Fibroblast of lung (primary cell): ENCODE results near the gene STEAP1B. TPM values are rescaled to one million over a fixed set of nuclear protein-coding genes. Genes with fewer than 3 reads are reported as not detected.

Experiments used
- DNase-seq, 2 donors: peaks; one replicate each; pipeline versions ENCODE4 v3.0.0 to v3.0.0-alpha.2; 2010; ENCODE audit warnings: low read depth in 2 of 2
- H2AFZ ChIP-seq: 2 replicates; pipeline ENCODE4 v1.5.1; 2012; ENCODE audit warnings: low read length, control low read depth, inconsistent platforms
- H3K27ac ChIP-seq: 2 replicates; pipeline ENCODE4 v1.5.1; 2011; ENCODE audit warnings: low read length, control low read depth; ENCODE audit not compliant: insufficient read depth
- H3K27me3 ChIP-seq: 2 replicates; pipeline ENCODE4 v1.5.1; 2011; ENCODE audit warnings: mild to moderate bottlenecking, low read length; ENCODE audit not compliant: control insufficient read depth, insufficient read depth
- H3K36me3 ChIP-seq: 2 replicates; pipeline ENCODE4 v1.5.1; 2011; ENCODE audit warnings: low read length; ENCODE audit not compliant: control insufficient read depth, insufficient read depth
- H3K4me1 ChIP-seq: 2 replicates; pipeline ENCODE4 v1.5.1; 2011; ENCODE audit warnings: low read length; ENCODE audit not compliant: control insufficient read depth, insufficient read depth; ENCODE audit errors: extremely low read depth
- H3K4me2 ChIP-seq: 2 replicates; pipeline ENCODE4 v1.5.1; 2011; ENCODE audit warnings: low read length, control low read depth; ENCODE audit not compliant: insufficient read depth; ENCODE audit errors: extremely low read depth
- H3K4me3 ChIP-seq, 4 experiments: fragments of 200-600 bp in 1 of 4; sonication (generic) in 1 of 4; replicated peaks in 1 of 4; 2 replicates each; pipeline ENCODE4 v1.5.1; 2011 to 2016; ENCODE audit warnings: low read length in 4 of 4, low read depth in 3 of 4, mild to moderate bottlenecking in 3 of 4, control low read depth in 2 of 4, inconsistent platforms in 1 of 4, mixed read lengths in 1 of 4; ENCODE audit not compliant: insufficient read depth in 1 of 4; ENCODE audit errors: control extremely low read depth in 1 of 4
- H3K79me2 ChIP-seq: 2 replicates; pipeline ENCODE4 v1.5.1; 2012; ENCODE audit warnings: mild to moderate bottlenecking, low read length, inconsistent platforms; ENCODE audit not compliant: control insufficient read depth, insufficient read depth
- H3K9ac ChIP-seq: 2 replicates; pipeline ENCODE4 v1.5.1; 2011; ENCODE audit warnings: mild to moderate bottlenecking, low read length, control low read depth; ENCODE audit not compliant: insufficient read depth
- H3K9me3 ChIP-seq: 2 replicates; pipeline ENCODE4 v1.5.1; 2012; ENCODE audit warnings: low read depth, low read length; ENCODE audit not compliant: control insufficient read depth, insufficient read depth
- H4K20me1 ChIP-seq: 2 replicates; pipeline ENCODE4 v1.5.1; 2011; ENCODE audit warnings: low read length; ENCODE audit not compliant: control insufficient read depth, insufficient read depth; ENCODE audit errors: extremely low read depth
- EZH2 ChIP-seq: IDR thresholded peaks from 2 replicates; pipeline ENCODE4 v1.5.1; 2012; ENCODE audit warnings: low read length, control low read depth, mild to moderate bottlenecking; ENCODE audit errors: missing control alignments
- polyA plus RNA-seq, 2 donors: library from polyadenylated mRNA; depleted of rRNA in 1 of 2; stranded (reverse) in 1 of 2; unstranded in 1 of 2; fragments of >200 nt; gene quantifications; 2 replicates each; pipeline ENCODE4 v1.2.1, GENCODE V29; 2011 to 2012; ENCODE audit warnings: missing spikeins in 1 of 2
- total RNA-seq: library from RNA; depleted of rRNA; stranded (reverse); fragments of >200 nt; gene quantifications from 2 replicates; pipeline ENCODE4 v1.2.1, GENCODE V29; 2014
- TF ChIP-seq, protein P1 (sequence below), 2 donors: IDR thresholded peaks in 1 of 2; conservative IDR thresholded peaks in 1 of 2; 1 replicate in 1 of 2; 2 replicates in 1 of 2; pipeline ENCODE4 v1.5.1; 2011 to 2012; ENCODE audit warnings: low read length in 2 of 2, control low read depth in 1 of 2, inconsistent platforms in 1 of 2, low read depth in 1 of 2, mild to moderate bottlenecking in 1 of 2

STEAP1B gene
- total and polyA plus RNA-seq, 2 donors (not counting 1 experiment from before 2014, with no cell fraction given), result 11.4 to 14.7 TPM

DNA sequence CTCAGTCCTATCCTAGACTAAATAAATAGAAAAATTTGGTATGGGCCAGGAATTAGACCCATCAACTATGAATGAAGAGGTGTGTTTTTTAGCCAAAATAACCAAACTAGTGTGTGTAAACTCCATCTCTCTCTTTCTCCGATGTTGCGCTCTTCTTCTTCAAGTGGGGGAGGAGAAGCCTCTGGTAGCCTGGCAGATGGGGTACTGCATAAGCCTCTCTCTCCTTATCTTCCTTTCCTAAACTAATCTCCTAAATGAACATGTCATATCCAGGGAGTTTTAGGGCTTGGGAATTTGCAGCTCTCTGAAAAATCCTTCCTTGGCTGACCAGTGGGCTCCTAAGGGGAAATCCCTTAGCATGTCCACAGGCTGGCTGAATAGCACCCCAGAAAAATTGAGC, 86.8 kb downstream of the STEAP1B start:
- H3K4me2 ChIP-seq, result no peak overlapping the region
- H3K36me3 ChIP-seq, result no peaks in the 10 kb centered on the region
- no peaks in the 10 kb centered on the region for H3K79me2 ChIP-seq
- no peak for DNase-seq
- no peaks in the 10 kb centered on the region for H3K27me3 ChIP-seq
- no peak overlapping the region for H3K4me3 ChIP-seq
- H2AFZ ChIP-seq, result no peak overlapping the region
- no peak overlapping the region for H3K9ac ChIP-seq
- no peaks in the 10 kb centered on the region for H3K9me3 ChIP-seq
- no peaks in the 10 kb centered on the region for H3K4me1 ChIP-seq
- TF ChIP-seq, protein P1, sequence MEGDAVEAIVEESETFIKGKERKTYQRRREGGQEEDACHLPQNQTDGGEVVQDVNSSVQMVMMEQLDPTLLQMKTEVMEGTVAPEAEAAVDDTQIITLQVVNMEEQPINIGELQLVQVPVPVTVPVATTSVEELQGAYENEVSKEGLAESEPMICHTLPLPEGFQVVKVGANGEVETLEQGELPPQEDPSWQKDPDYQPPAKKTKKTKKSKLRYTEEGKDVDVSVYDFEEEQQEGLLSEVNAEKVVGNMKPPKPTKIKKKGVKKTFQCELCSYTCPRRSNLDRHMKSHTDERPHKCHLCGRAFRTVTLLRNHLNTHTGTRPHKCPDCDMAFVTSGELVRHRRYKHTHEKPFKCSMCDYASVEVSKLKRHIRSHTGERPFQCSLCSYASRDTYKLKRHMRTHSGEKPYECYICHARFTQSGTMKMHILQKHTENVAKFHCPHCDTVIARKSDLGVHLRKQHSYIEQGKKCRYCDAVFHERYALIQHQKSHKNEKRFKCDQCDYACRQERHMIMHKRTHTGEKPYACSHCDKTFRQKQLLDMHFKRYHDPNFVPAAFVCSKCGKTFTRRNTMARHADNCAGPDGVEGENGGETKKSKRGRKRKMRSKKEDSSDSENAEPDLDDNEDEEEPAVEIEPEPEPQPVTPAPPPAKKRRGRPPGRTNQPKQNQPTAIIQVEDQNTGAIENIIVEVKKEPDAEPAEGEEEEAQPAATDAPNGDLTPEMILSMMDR (conservative IDR thresholded peaks at IDR 0.05 in 1 of 2, IDR thresholded peaks at IDR 0.05 in 1 of 2; ENCODE audit: low read depth in 1 of 2, low read length in 2 of 2), result no peak
- no peak for TF ChIP-seq EZH2
- no peak overlapping the region for H3K27ac ChIP-seq
- H4K20me1 ChIP-seq, result no peaks in the 10 kb centered on the region

GRCh38 chr7:22411977-22412693, 87.9 kb downstream of the STEAP1B start:
- no peak overlapping the region for H3K9ac ChIP-seq
- TF ChIP-seq EZH2, result no peak
- TF ChIP-seq, protein P1 (conservative IDR thresholded peaks at IDR 0.05 in 1 of 2, IDR thresholded peaks at IDR 0.05 in 1 of 2; ENCODE audit: low read depth in 1 of 2, low read length in 2 of 2), result no peak

GRCh38 chr7:22406715-22407114, 93.3 kb downstream of the STEAP1B start:
- no peaks in the 10 kb centered on the region for H4K20me1 ChIP-seq
- no peak overlapping the region for H3K4me3 ChIP-seq
- no peak overlapping the region for H3K4me2 ChIP-seq

More at GRCh38 chr7:22411977-22412693, 87.9 kb downstream of the STEAP1B start:
- no peak overlapping the region for H3K27ac ChIP-seq
- H3K4me1 ChIP-seq, result no peaks in the 10 kb centered on the region
- no peaks in the 10 kb centered on the region for H4K20me1 ChIP-seq
- H3K4me2 ChIP-seq, result no peak overlapping the region
- no peak overlapping the region for H3K4me3 ChIP-seq
- no peaks in the 10 kb centered on the region for H3K9me3 ChIP-seq
- no peak overlapping the region for H2AFZ ChIP-seq
- no peaks in the 10 kb centered on the region for H3K27me3 ChIP-seq
- no peaks in the 10 kb centered on the region for H3K79me2 ChIP-seq
- no peak for DNase-seq
- H3K36me3 ChIP-seq, result no peaks in the 10 kb centered on the region

More at GRCh38 chr7:22406715-22407114, 93.3 kb downstream of the STEAP1B start:
- no peak overlapping the region for H2AFZ ChIP-seq
- no peak overlapping the region for H3K27ac ChIP-seq
- H3K9ac ChIP-seq, result no peak overlapping the region
- TF ChIP-seq, protein P1 (conservative IDR thresholded peaks at IDR 0.05 in 1 of 2, IDR thresholded peaks at IDR 0.05 in 1 of 2; ENCODE audit: low read depth in 1 of 2, low read length in 2 of 2), result no peak
- TF ChIP-seq EZH2, result no peak
- H3K4me1 ChIP-seq, result no peaks in the 10 kb centered on the region
- no peaks in the 10 kb centered on the region for H3K27me3 ChIP-seq
- no peak for DNase-seq
- H3K36me3 ChIP-seq, result no peaks in the 10 kb centered on the region
- no peaks in the 10 kb centered on the region for H3K9me3 ChIP-seq
- H3K79me2 ChIP-seq, result no peaks in the 10 kb centered on the region
